Measurements from ENCODE around the gene RNU6-1.

GRCh38 chr15:67865331-67865730 is 25.5 kb upstream of the RNU6-1 start:
- TF ChIP-seq CTCF (IDR thresholded peaks at IDR 0.05) (no peak), POLR2A (IDR thresholded peaks at IDR 0.05) (no peak)

Measured in right lobe of liver (tissue), 4 donors.